Measurements from ENCODE around the gene PPP2R5C.

GRCh38 chr14:101849640-101850039 is 88.1 kb downstream of the PPP2R5C start:
- TF ChIP-seq POLR2A (IDR thresholded peaks at IDR 0.05; ENCODE audit: control extremely low read depth in 1 of 2, low read depth in 2 of 2, low read length in 2 of 2) (no peak), EP300 (IDR thresholded peaks at IDR 0.05; ENCODE audit: borderline replicate concordance in 1 of 2, low read depth in 2 of 2, low read length in 2 of 2) (no peak), RNF2 (IDR thresholded peaks at IDR 0.05; ENCODE audit: borderline replicate concordance, low read depth, low read length, missing control alignments, poor library complexity, severe bottlenecking) (no peak), ZNF274 (IDR thresholded peaks at IDR 0.05; ENCODE audit: borderline replicate concordance, extremely low read depth, low read length) (no peak), E2F6 (IDR thresholded peaks at IDR 0.05) (no peak), CTCF (IDR thresholded peaks at IDR 0.05; ENCODE audit: control extremely low read depth in 1 of 3, insufficient read depth in 1 of 3, low read depth in 1 of 3, low read length in 3 of 3) (no peak), TAF1 (IDR thresholded peaks at IDR 0.05; ENCODE audit: low read depth, low read length) (no peak), YY1 (IDR thresholded peaks at IDR 0.05; ENCODE audit: low read depth, low read length) (no peak), SIN3A (conservative IDR thresholded peaks at IDR 0.05 in 1 of 2, IDR thresholded peaks at IDR 0.05 in 1 of 2; ENCODE audit: low read depth in 1 of 2, low read length in 2 of 2) (no peak)
- TF ChIP-seq, protein P1, sequence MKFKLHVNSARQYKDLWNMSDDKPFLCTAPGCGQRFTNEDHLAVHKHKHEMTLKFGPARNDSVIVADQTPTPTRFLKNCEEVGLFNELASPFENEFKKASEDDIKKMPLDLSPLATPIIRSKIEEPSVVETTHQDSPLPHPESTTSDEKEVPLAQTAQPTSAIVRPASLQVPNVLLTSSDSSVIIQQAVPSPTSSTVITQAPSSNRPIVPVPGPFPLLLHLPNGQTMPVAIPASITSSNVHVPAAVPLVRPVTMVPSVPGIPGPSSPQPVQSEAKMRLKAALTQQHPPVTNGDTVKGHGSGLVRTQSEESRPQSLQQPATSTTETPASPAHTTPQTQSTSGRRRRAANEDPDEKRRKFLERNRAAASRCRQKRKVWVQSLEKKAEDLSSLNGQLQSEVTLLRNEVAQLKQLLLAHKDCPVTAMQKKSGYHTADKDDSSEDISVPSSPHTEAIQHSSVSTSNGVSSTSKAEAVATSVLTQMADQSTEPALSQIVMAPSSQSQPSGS (IDR thresholded peaks at IDR 0.05; ENCODE audit: low read length) = no peak
